H9 (cell line): ENCODE measurements around the gene ACSL6. TPM values are rescaled to one million over a fixed set of nuclear protein-coding genes. Genes with fewer than 3 reads are reported as not detected.

Source experiments
- DNase-seq: peaks from one replicate; pipeline ENCODE4 v3.0.0-alpha.2; 2017
- H2AFZ ChIP-seq: one replicate; pipeline ENCODE4 v1.6.1; 2013; ENCODE audit warnings: mild to moderate bottlenecking, low read length, control low read depth, moderate library complexity
- H2AK5ac ChIP-seq: 2 replicates; pipeline ENCODE4 v1.6.1; 2013; ENCODE audit warnings: low read length, control low read depth, mixed read lengths; ENCODE audit not compliant: insufficient read length
- H2BK120ac ChIP-seq: one replicate; pipeline ENCODE4 v1.6.1; 2013; ENCODE audit warnings: low read depth, mild to moderate bottlenecking, low read length, control low read depth, inconsistent platforms; ENCODE audit not compliant: poor library complexity, severe bottlenecking
- H2BK12ac ChIP-seq: 2 replicates; pipeline ENCODE4 v1.6.1; 2013; ENCODE audit warnings: low read length, control low read depth, mixed read lengths, low read depth; ENCODE audit not compliant: insufficient read length
- H2BK15ac ChIP-seq: 2 replicates; pipeline ENCODE4 v1.6.1; 2013; ENCODE audit warnings: low read depth, low read length, control low read depth
- H2BK20ac ChIP-seq: one replicate; pipeline ENCODE4 v1.6.1; 2013; ENCODE audit warnings: low read depth, mild to moderate bottlenecking, low read length, control low read depth, inconsistent platforms; ENCODE audit not compliant: poor library complexity, severe bottlenecking
- H2BK5ac ChIP-seq: 2 replicates; pipeline ENCODE4 v1.6.1; 2013; ENCODE audit warnings: low read length, control low read depth, mixed read lengths; ENCODE audit not compliant: insufficient read length
- H3K14ac ChIP-seq: 2 replicates; pipeline ENCODE4 v1.6.1; 2013; ENCODE audit warnings: low read length, control low read depth; ENCODE audit not compliant: insufficient read depth
- H3K18ac ChIP-seq: 2 replicates; pipeline ENCODE4 v1.6.1; 2013; ENCODE audit warnings: low read depth, mild to moderate bottlenecking, mixed read lengths, low read length, control low read depth; ENCODE audit not compliant: insufficient read length
- H3K23ac ChIP-seq: 2 replicates; pipeline ENCODE4 v1.6.1; 2013; ENCODE audit warnings: low read length, control low read depth, mixed read lengths, low read depth; ENCODE audit not compliant: insufficient read length
- H3K23me2 ChIP-seq: 2 replicates; pipeline ENCODE4 v1.6.1; 2013; ENCODE audit warnings: low read depth, mild to moderate bottlenecking, mixed read lengths, low read length, control low read depth; ENCODE audit not compliant: insufficient read length, poor library complexity, severe bottlenecking
- H3K27ac ChIP-seq: 2 replicates; pipeline ENCODE4 v1.5.1; 2013; ENCODE audit warnings: low read length, control low read depth, mixed read lengths, low read depth; ENCODE audit not compliant: insufficient read length
- H3K27me3 ChIP-seq: 2 replicates; pipeline ENCODE4 v1.6.1; 2013; ENCODE audit warnings: low read length, control low read depth, inconsistent platforms; ENCODE audit not compliant: insufficient read depth
- H3K4ac ChIP-seq: 2 replicates; pipeline ENCODE4 v1.6.1; 2013; ENCODE audit warnings: low read depth, mild to moderate bottlenecking, control low read depth, inconsistent platforms, low read length, moderate library complexity
- H3K4me1 ChIP-seq: 2 replicates; pipeline ENCODE4 v1.6.1; 2013; ENCODE audit warnings: low read length, control low read depth, inconsistent platforms; ENCODE audit not compliant: insufficient read depth
- H3K4me2 ChIP-seq: 2 replicates; pipeline ENCODE4 v1.6.1; 2013; ENCODE audit warnings: low read length, control low read depth, mixed read lengths; ENCODE audit not compliant: insufficient read length, insufficient read depth
- H3K56ac ChIP-seq: 2 replicates; pipeline ENCODE4 v1.6.1; 2013; ENCODE audit warnings: low read depth, mild to moderate bottlenecking, mixed read lengths, low read length, control low read depth; ENCODE audit not compliant: insufficient read length
- H3K79me1 ChIP-seq: 2 replicates; pipeline ENCODE4 v1.6.1; 2013; ENCODE audit warnings: low read depth, mild to moderate bottlenecking, moderate library complexity, low read length, control low read depth, inconsistent platforms; ENCODE audit not compliant: insufficient read depth, poor library complexity, severe bottlenecking
- H3K79me2 ChIP-seq: 2 replicates; pipeline ENCODE4 v1.6.1; 2013; ENCODE audit warnings: low read length, control low read depth, inconsistent platforms; ENCODE audit not compliant: insufficient read depth
- H3K9ac ChIP-seq: 2 replicates; pipeline ENCODE4 v1.6.1; 2013; ENCODE audit warnings: low read length, control low read depth, mixed read lengths; ENCODE audit not compliant: insufficient read length; ENCODE audit errors: extremely low read depth
- H3K9me3 ChIP-seq: one replicate; pipeline ENCODE4 v1.6.1; 2013; ENCODE audit warnings: low read depth, low read length, inconsistent platforms; ENCODE audit not compliant: control insufficient read depth
- H3T11ph ChIP-seq: one replicate; pipeline ENCODE4 v1.6.1; 2013; ENCODE audit warnings: mild to moderate bottlenecking, low read length, control low read depth, inconsistent platforms
- H4K20me1 ChIP-seq: one replicate; pipeline ENCODE4 v1.6.1; 2013; ENCODE audit not compliant: control insufficient read depth, insufficient read length, insufficient read depth
- H4K5ac ChIP-seq: 2 replicates; pipeline ENCODE4 v1.6.1; 2013; ENCODE audit warnings: low read depth, mild to moderate bottlenecking, mixed read lengths, low read length, control low read depth; ENCODE audit not compliant: insufficient read length
- H4K8ac ChIP-seq: replicated peaks from 2 replicates; pipeline ENCODE4 v1.6.1; 2013; ENCODE audit warnings: low read length, control low read depth, mixed read lengths, low read depth; ENCODE audit not compliant: insufficient read length
- H4K91ac ChIP-seq: 2 replicates; pipeline ENCODE4 v1.6.1; 2013; ENCODE audit warnings: low read depth, mild to moderate bottlenecking, moderate library complexity, mixed read lengths, low read length, control low read depth; ENCODE audit not compliant: insufficient read length
- H3K27ac Mint-ChIP-seq, 3 experiments: 2 replicates in 2 of 3; 3 replicates in 1 of 3; pipeline ENCODE4 v1.8.0; 2020 to 2021; ENCODE audit warnings: mixed read lengths in 3 of 3, mild to moderate bottlenecking in 1 of 3, moderate library complexity in 1 of 3
- H3K27me3 Mint-ChIP-seq: 2 replicates; pipeline ENCODE4 v1.8.0; 2021; ENCODE audit warnings: low read depth, mild to moderate bottlenecking, moderate library complexity, mixed read lengths
- H3K36me3 Mint-ChIP-seq, 3 experiments: 2 replicates in 2 of 3; 3 replicates in 1 of 3; pipeline ENCODE4 v1.8.0; 2020 to 2021; ENCODE audit warnings: low read depth in 3 of 3, mixed read lengths in 3 of 3; ENCODE audit not compliant: insufficient read depth in 1 of 3
- H3K4me1 Mint-ChIP-seq, 2 experiments: 2 replicates each; pipeline ENCODE4 v1.8.0; 2020; ENCODE audit warnings: mixed read lengths in 2 of 2
- H3K4me3 Mint-ChIP-seq, 2 experiments: 2 replicates in 1 of 2; 3 replicates in 1 of 2; pipeline ENCODE4 v1.8.0; 2020 to 2021; ENCODE audit warnings: mild to moderate bottlenecking in 2 of 2, mixed read lengths in 2 of 2, moderate library complexity in 1 of 2
- H3K9me3 Mint-ChIP-seq, 2 experiments: 2 replicates in 1 of 2; 3 replicates in 1 of 2; pipeline ENCODE4 v1.8.0; 2020; ENCODE audit warnings: mild to moderate bottlenecking in 2 of 2, mixed read lengths in 2 of 2, moderate library complexity in 1 of 2
- CTCF ChIP-seq: fragments of 200-600 bp; sonication (generic); conservative IDR thresholded peaks from 3 replicates; pipeline ENCODE4 v1.8.0; 2021; ENCODE audit warnings: antibody characterized with exemption, mild to moderate bottlenecking
- WGBS: extraction: QIAGEN DNeasy Blood & Tissue Kit; methylation state at CpG from one replicate; pipeline ENCODE4 v1.1.7; 2013; ENCODE audit warnings: missing lambda C conversion rate, low lambda C conversion rate, mixed read lengths; ENCODE audit not compliant: insufficient read length; ENCODE audit errors: extremely low coverage; 5-methylcytosine and 5-hydroxymethylcytosine counted together
- total RNA-seq: library from RNA; stranded (reverse); gene quantifications from 2 replicates; pipeline ENCODE4 v1.2.1, GENCODE V29; 2021

ACSL6 gene
- total RNA-seq, 1 experiment from 2014 or later, result 1.6 TPM

GRCh38 chr5:131981516-131981915 lies 29.9 kb downstream of the ACSL6 start:
- H3K79me2 ChIP-seq, result no peaks in the 10 kb centered on the region
- WGBS, result no CpG with 5 or more reads among the region's 4 CpGs
- DNase-seq, result no peak
- H3K4me1 ChIP-seq, result no peaks in the 10 kb centered on the region
- no peak overlapping the region for H3K56ac ChIP-seq
- Mint-ChIP-seq H3K27ac (no peak overlapping the region), H3K27me3 (no peaks in the 10 kb centered on the region), H3K4me3 (no peak overlapping the region), H3K4me1 (no peaks in the 10 kb centered on the region), H3K36me3 (no peaks in the 10 kb centered on the region), H3K9me3 (no peaks in the 10 kb centered on the region)
- H4K5ac ChIP-seq, result no peak overlapping the region
- H4K8ac ChIP-seq, result no peak overlapping the region
- no peak overlapping the region for H3K4ac ChIP-seq
- no peaks in the 10 kb centered on the region for H3K27me3 ChIP-seq
- H3K9ac ChIP-seq, result no peak overlapping the region
- no peak overlapping the region for H3K27ac ChIP-seq
- H2AFZ ChIP-seq, result no peak overlapping the region
- H3K23me2 ChIP-seq, result no peaks in the 10 kb centered on the region
- no peak overlapping the region for H4K91ac ChIP-seq
- TF ChIP-seq CTCF, result no peak
- no peak overlapping the region for H2AK5ac ChIP-seq
- no peak overlapping the region for H2BK120ac ChIP-seq
- no peak overlapping the region for H2BK20ac ChIP-seq
- no peak overlapping the region for H2BK15ac ChIP-seq
- no peaks in the 10 kb centered on the region for H4K20me1 ChIP-seq
- H2BK5ac ChIP-seq, result no peak overlapping the region
- H3K9me3 ChIP-seq, result no peaks in the 10 kb centered on the region
- H3T11ph ChIP-seq, result no peak overlapping the region
- H3K14ac ChIP-seq, result no peak overlapping the region
- no peak overlapping the region for H2BK12ac ChIP-seq
- H3K23ac ChIP-seq, result no peak overlapping the region
- H3K79me1 ChIP-seq, result no peaks in the 10 kb centered on the region
- H3K4me2 ChIP-seq, result no peak overlapping the region
- no peak overlapping the region for H3K18ac ChIP-seq
